GM12801 (cell line): ENCODE measurements around the gene PLIN3.

ENCODE experiments used
- CTCF ChIP-seq: IDR thresholded peaks from one replicate; pipeline ENCODE4 v1.5.1; 2011; ENCODE audit warnings: control low read depth; ENCODE audit not compliant: insufficient read length; ENCODE audit errors: extremely low read depth

Gene PLIN3

GRCh38 chr19:4839192-4839591 lies 28.3 kb downstream of the PLIN3 start:
- TF ChIP-seq CTCF: no peak

- TF ChIP-seq CTCF: no peak
These were observed 34.7 kb downstream of the PLIN3 start for GRCh38 chr19:4832776-4833175.

GRCh38 chr19:4831304-4831978 lies 36.0 kb downstream of the PLIN3 start, which contains the start of gene TICAM1:
TSS of gene TICAM1 (minus strand) at chr19:4831712. CDS start at chr19:4818377, 13,335 bp downstream.
- TF ChIP-seq CTCF: no peak

GRCh38 chr19:4830768-4831265 lies 36.6 kb downstream of the PLIN3 start:
- TF ChIP-seq CTCF: no peak

GRCh38 chr19:4830332-4830731 lies 37.1 kb downstream of the PLIN3 start:
- TF ChIP-seq CTCF: no peak

GRCh38 chr19:4829001-4829712 lies 38.3 kb downstream of the PLIN3 start:
- TF ChIP-seq CTCF: no peak

GRCh38 chr19:4823577-4823976 lies 43.9 kb downstream of the PLIN3 start:
- no peak for TF ChIP-seq CTCF
